Measurements from ENCODE around the gene OSMR. TPM values are rescaled to one million over a fixed set of nuclear protein-coding genes. Genes with fewer than 3 reads are reported as not detected.

The OSMR gene
- total RNA-seq, 1 experiment from 2014 or later, result 0.38 TPM

GRCh38 chr5:38816083-38817030, 29.5 kb upstream of the OSMR start:
- Histone ChIP-seq H3K27me3 (ENCODE audit: control insufficient read depth, insufficient read depth, low read length) (no peaks in the 10 kb centered on the region), H3K4me3 (ENCODE audit: insufficient read depth, low read depth, low read length) (no peak overlapping the region), H3K36me3 (replicated peaks; ENCODE audit: control insufficient read depth, insufficient read depth, low read length) (no peaks in the 10 kb centered on the region; the same call in 1 of the 2 replicates)
- peak; percentile 29 for DNase-seq

- no peaks in the 10 kb centered on the region; the same call in 1 of the 2 replicates for H3K36me3 ChIP-seq (replicated peaks; ENCODE audit: control insufficient read depth, insufficient read depth, low read length)
- H3K27me3 ChIP-seq (ENCODE audit: control insufficient read depth, insufficient read depth, low read length), result no peaks in the 10 kb centered on the region
- no peak for DNase-seq
- H3K4me3 ChIP-seq (ENCODE audit: insufficient read depth, low read depth, low read length), result no peak overlapping the region
Observed at GRCh38 chr5:38821679-38822078, 24.1 kb upstream of the OSMR start.

GRCh38 chr5:38823503-38823902, 22.3 kb upstream of the OSMR start:
- DNase-seq, result no peak
- H3K4me3 ChIP-seq (ENCODE audit: insufficient read depth, low read depth, low read length), result no peak overlapping the region
- H3K27me3 ChIP-seq (ENCODE audit: control insufficient read depth, insufficient read depth, low read length), result no peaks in the 10 kb centered on the region
- H3K36me3 ChIP-seq (replicated peaks; ENCODE audit: control insufficient read depth, insufficient read depth, low read length), result no peaks in the 10 kb centered on the region; the same call in 1 of the 2 replicates

GRCh38 chr5:38824821-38825220, 21.0 kb upstream of the OSMR start:
- Histone ChIP-seq H3K36me3 (replicated peaks; ENCODE audit: control insufficient read depth, insufficient read depth, low read length) (no peaks in the 10 kb centered on the region; the same call in 1 of the 2 replicates), H3K4me3 (ENCODE audit: insufficient read depth, low read depth, low read length) (no peak overlapping the region), H3K27me3 (ENCODE audit: control insufficient read depth, insufficient read depth, low read length) (no peaks in the 10 kb centered on the region)
- DNase-seq, result no peak

GRCh38 chr5:38825494-38825893, 20.3 kb upstream of the OSMR start:
- no peak overlapping the region for H3K4me3 ChIP-seq (ENCODE audit: insufficient read depth, low read depth, low read length)
- no peak for DNase-seq
- H3K27me3 ChIP-seq (ENCODE audit: control insufficient read depth, insufficient read depth, low read length), result no peaks in the 10 kb centered on the region
- no peaks in the 10 kb centered on the region; the same call in 1 of the 2 replicates for H3K36me3 ChIP-seq (replicated peaks; ENCODE audit: control insufficient read depth, insufficient read depth, low read length)

GRCh38 chr5:38827525-38827924, 18.3 kb upstream of the OSMR start:
- Histone ChIP-seq H3K36me3 (replicated peaks; ENCODE audit: control insufficient read depth, insufficient read depth, low read length) (no peaks in the 10 kb centered on the region), H3K27me3 (ENCODE audit: control insufficient read depth, insufficient read depth, low read length) (no peaks in the 10 kb centered on the region), H3K4me3 (ENCODE audit: insufficient read depth, low read depth, low read length) (no peak overlapping the region)
- DNase-seq, result no peak

GRCh38 chr5:38830521-38831051, 15.2 kb upstream of the OSMR start:
- DNase-seq, result no peak
- Histone ChIP-seq H3K27me3 (ENCODE audit: control insufficient read depth, insufficient read depth, low read length) (no peaks in the 10 kb centered on the region), H3K4me3 (ENCODE audit: insufficient read depth, low read depth, low read length) (no peak overlapping the region), H3K36me3 (replicated peaks; ENCODE audit: control insufficient read depth, insufficient read depth, low read length) (no peaks in the 10 kb centered on the region)

GRCh38 chr5:38831117-38831516, 14.7 kb upstream of the OSMR start:
- Histone ChIP-seq H3K4me3 (ENCODE audit: insufficient read depth, low read depth, low read length) (no peak overlapping the region), H3K36me3 (replicated peaks; ENCODE audit: control insufficient read depth, insufficient read depth, low read length) (no peaks in the 10 kb centered on the region), H3K27me3 (ENCODE audit: control insufficient read depth, insufficient read depth, low read length) (no peaks in the 10 kb centered on the region)
- DNase-seq, result no peak

GRCh38 chr5:38831909-38832308, 13.9 kb upstream of the OSMR start:
- peak; percentile 45 for DNase-seq
- Histone ChIP-seq H3K36me3 (replicated peaks; ENCODE audit: control insufficient read depth, insufficient read depth, low read length) (no peaks in the 10 kb centered on the region), H3K4me3 (ENCODE audit: insufficient read depth, low read depth, low read length) (no peak overlapping the region), H3K27me3 (ENCODE audit: control insufficient read depth, insufficient read depth, low read length) (no peaks in the 10 kb centered on the region)

- H3K4me3 ChIP-seq (ENCODE audit: insufficient read depth, low read depth, low read length), result no peak overlapping the region
- DNase-seq, result no peak
- H3K27me3 ChIP-seq (ENCODE audit: control insufficient read depth, insufficient read depth, low read length), result no peaks in the 10 kb centered on the region
Observed at GRCh38 chr5:38832810-38833209, 13.0 kb upstream of the OSMR start.

GRCh38 chr5:38835887-38836286, 9.9 kb upstream of the OSMR start:
- DNase-seq, result no peak
- H3K27me3 ChIP-seq (ENCODE audit: control insufficient read depth, insufficient read depth, low read length), result no peaks in the 10 kb centered on the region

More at GRCh38 chr5:38832810-38833209, 13.0 kb upstream of the OSMR start:
- no peaks in the 10 kb centered on the region for H3K36me3 ChIP-seq (replicated peaks; ENCODE audit: control insufficient read depth, insufficient read depth, low read length)

GRCh38 chr5:38837416-38837815, 8.4 kb upstream of the OSMR start:
- no peak for DNase-seq
- Histone ChIP-seq H3K27me3 (ENCODE audit: control insufficient read depth, insufficient read depth, low read length) (no peaks in the 10 kb centered on the region), H3K36me3 (replicated peaks; ENCODE audit: control insufficient read depth, insufficient read depth, low read length) (no peaks in the 10 kb centered on the region), H3K4me3 (ENCODE audit: insufficient read depth, low read depth, low read length) (no peak overlapping the region)

More at GRCh38 chr5:38835887-38836286, 9.9 kb upstream of the OSMR start:
- H3K4me3 ChIP-seq (ENCODE audit: insufficient read depth, low read depth, low read length), result no peak overlapping the region
- H3K36me3 ChIP-seq (replicated peaks; ENCODE audit: control insufficient read depth, insufficient read depth, low read length), result no peaks in the 10 kb centered on the region

- no peak for DNase-seq
- Histone ChIP-seq H3K27me3 (ENCODE audit: control insufficient read depth, insufficient read depth, low read length) (no peaks in the 10 kb centered on the region), H3K36me3 (replicated peaks; ENCODE audit: control insufficient read depth, insufficient read depth, low read length) (no peaks in the 10 kb centered on the region), H3K4me3 (ENCODE audit: insufficient read depth, low read depth, low read length) (no peak overlapping the region)
Observed at GRCh38 chr5:38837932-38838331, 7.9 kb upstream of the OSMR start.

- no peak overlapping the region for H3K4me3 ChIP-seq (ENCODE audit: insufficient read depth, low read depth, low read length)
- peaks cover 31% of the 10 kb centered on the region for H3K27me3 ChIP-seq (ENCODE audit: control insufficient read depth, insufficient read depth, low read length)
- no peak for DNase-seq
- H3K36me3 ChIP-seq (replicated peaks; ENCODE audit: control insufficient read depth, insufficient read depth, low read length), result no peaks in the 10 kb centered on the region
Observed at GRCh38 chr5:38843665-38844064, 2.1 kb upstream of the OSMR start.

- H3K27me3 ChIP-seq (ENCODE audit: control insufficient read depth, insufficient read depth, low read length), result peaks cover 31% of the 10 kb centered on the region
- H3K36me3 ChIP-seq (replicated peaks; ENCODE audit: control insufficient read depth, insufficient read depth, low read length), result no peaks in the 10 kb centered on the region
- peak overlapping the region; percentile 59 for H3K4me3 ChIP-seq (ENCODE audit: insufficient read depth, low read depth, low read length)
- DNase-seq, result peak; percentile 61
Observed at GRCh38 chr5:38846379-38847011, 683 bp downstream of the OSMR start.

Measured in H7 (cell line).